HG03558 (cell line): Measurements from ENCODE around the gene PCDHB3.
"Not testable (repeated sequence)": the region's sequence is repeated elsewhere in the genome, so short reads cannot be mapped to it uniquely, and the experiment has no call there.

Experiments
- ATAC-seq: cut with Tn5 transposase; IDR thresholded peaks from one replicate; pipeline ENCODE4 v1.9.1; 2021; ENCODE audit warnings: moderate number of reproducible peaks; ENCODE audit not compliant: unreplicated experiment; ENCODE audit errors: extremely low read depth

The PCDHB3 gene

DNA sequence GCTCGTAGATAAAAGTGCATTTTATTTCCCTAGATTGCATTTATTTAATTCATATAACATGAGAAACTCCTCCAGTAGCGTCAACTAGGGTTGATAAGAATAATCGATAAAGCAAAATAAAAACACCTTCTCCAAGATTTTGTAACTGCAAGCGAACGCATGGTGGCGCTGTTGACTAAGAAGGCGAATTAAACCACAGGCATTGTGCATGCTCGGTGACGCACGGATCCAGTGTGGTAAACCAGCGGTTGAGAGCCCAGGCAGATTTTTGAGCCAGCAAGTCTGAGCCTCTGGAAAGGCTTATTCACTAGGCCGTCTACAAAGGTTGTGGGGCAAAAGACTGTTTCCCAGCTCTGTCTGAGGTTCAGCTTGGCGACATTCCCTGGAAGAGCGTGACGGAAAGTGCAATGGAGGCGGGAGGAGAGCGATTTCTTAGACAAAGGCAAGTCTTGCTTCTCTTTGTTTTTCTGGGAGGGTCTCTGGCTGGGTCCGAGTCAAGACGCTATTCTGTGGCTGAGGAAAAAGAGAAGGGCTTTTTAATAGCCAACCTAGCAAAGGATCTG, at the start of gene PCDHB3:
TSS of gene PCDHB3 (plus strand) at position 231 of the 563 bp plus-strand sequence. CDS start at position 408, 177 bp downstream.
- no peak for ATAC-seq

DNA sequence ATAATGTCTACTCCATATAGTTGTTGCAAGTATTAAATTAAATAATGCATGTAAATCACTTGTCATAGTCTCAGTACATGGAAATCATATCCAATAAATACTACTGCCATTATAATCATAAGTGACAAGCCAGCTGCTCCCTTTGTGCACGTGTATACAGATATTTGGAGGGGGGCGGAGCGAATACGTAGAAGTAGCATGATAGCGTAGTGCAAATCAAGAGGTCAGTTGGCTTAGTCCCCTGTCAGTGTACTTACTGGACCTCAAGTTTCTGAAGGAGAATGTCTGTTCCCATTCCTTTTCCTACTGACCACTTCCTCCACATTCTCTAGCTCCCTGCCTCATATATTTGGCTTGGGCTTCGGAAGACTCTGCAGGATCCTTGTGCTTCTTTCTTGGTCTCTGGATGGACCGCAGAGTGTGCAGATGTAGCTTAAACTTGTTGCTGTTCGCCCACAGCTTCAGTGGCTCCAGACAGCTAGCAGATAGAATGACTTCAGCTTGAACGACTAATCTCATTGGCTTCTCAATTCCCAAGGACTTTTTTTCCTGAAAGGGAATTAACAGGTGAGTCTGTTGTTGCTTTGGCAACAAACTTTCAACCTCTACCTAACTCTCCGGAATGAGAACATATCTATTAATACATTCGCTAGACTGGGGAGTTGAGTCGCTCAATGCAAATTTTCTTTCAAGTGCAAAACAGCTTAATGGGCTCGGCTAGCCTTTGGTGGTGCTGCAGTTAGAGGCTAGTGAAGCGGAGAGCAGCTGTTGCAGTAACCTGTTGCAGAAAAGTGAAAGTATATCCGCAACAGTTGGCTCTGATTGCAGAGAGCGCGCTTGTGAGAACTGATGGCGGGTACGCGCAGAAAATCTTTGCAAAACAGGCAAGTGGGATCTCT, 49.4 kb upstream of the PCDHB3 start, which contains the start of gene PCDHB1:
TSS of gene PCDHB1 (plus strand) at position 753 of the 899 bp plus-strand sequence. CDS start at position 850, 97 bp downstream.
- no peak for ATAC-seq

DNA sequence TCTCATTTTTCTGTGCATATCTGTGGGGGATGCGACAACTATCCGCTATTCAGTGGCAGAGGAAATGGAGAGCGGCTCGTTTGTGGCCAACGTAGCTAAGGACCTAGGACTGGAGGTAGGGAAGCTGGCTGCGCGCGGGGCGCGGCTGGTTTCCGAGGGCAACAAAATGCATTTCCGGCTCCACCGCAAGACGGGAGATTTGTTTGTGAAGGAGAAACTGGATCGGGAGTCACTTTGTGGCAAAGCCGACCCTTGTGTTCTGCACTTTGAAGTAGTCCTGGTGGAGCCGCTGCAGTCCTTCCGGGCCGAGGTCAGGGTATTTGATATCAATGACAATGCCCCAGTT, 48.8 kb upstream of the PCDHB3 start:
- no peak for ATAC-seq

DNA sequence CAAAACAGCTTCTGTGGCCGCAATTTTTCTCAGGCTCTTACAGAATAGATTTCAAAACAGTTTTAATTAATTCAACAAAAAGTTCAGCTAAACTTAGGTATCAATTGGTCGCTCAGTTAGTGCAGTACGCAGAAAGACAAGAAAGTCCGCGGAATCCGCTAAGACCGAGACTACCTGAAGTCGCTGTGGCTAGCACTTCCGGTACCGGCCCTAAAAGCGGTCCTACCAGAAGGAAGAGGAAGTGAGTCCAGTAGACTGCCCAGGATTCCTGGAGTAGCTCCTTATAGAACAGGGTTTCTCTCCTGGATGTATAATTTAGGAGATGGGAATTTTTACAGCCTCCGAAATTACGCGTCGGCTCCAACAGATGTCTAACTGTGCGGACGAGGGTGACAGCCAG, 22.4 kb upstream of the PCDHB3 start:
- ATAC-seq: no peak

DNA sequence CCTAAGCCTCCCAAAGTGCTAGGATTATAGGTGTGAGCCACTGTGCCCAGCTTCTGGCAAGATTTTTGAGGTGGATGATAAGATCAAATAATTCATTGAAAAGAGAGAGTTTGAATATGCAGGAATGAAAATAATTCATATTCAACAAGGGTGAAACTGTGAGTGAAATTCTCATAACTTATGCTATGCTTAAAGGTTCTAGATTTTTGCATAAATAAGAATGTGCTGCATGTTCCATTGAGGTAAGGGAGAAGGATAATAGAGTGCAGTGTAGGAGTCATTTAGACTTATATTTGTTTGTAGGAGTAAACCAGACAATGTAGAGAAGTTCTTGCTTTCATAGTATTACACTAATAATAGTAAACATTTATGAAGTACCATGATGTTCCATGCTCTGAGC, 18.0 kb upstream of the PCDHB3 start:
- ATAC-seq: no peak

DNA sequence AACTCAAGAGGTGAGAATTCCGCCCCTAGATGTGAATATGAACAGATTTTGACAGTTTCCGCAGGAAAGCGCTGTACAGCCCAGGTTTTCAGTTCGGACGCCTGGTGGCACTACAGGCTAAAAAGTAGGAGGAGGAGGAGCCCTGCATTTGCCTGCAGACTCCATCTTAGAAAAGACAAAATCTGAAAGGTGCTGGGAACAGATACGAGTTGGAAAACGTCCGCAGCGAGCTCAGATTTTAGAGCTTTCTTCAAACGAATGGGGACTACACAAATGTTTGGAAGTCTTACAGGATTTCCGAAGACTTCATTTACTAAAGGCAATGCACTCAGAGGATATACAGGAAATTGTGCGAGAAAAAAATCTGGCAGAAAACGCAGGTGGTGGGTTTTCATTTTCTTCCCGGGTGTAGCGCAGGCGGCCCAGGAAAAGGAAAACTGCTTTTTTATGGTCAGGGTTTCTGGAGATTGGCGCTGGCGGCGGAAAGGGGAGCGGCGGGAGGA, 15.7 kb upstream of the PCDHB3 start:
- ATAC-seq: no peak

DNA sequence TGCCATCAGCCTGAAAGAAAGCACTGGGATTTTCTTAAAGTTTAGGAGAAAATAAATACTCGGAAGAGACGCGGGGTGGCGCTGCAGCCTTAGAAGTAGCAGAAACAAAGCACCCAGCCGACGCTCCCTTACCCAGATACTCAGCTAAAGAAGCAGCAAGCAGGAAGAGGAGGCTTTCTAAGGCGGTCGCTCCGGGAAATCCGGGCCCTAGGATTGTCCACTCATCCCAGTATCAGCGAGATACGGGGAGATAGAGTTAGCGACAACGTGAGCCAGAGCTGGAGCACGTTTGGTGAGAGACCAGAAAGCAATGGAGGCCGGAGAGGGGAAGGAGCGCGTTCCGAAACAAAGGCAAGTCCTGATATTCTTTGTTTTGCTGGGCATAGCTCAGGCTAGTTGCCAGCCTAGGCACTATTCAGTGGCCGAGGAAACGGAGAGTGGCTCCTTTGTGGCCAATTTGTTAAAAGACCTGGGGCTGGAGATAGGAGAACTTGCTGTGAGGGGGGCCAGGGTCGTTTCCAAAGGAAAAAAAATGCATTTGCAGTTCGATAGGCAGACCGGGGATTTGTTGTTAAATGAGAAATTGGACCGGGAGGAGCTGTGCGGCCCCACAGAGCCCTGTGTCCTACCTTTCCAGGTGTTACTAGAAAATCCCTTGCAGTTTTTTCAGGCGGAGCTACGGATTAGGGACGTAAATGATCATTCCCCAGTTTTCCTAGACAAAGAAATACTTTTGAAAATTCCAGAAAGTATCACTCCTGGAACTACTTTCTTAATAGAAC, 5.6 kb upstream of the PCDHB3 start, which contains the start of gene PCDHB2:
TSS of gene PCDHB2 (plus strand) at position 135 of the 782 bp plus-strand sequence. CDS start at position 311, 176 bp downstream.
- ATAC-seq: no peak

DNA sequence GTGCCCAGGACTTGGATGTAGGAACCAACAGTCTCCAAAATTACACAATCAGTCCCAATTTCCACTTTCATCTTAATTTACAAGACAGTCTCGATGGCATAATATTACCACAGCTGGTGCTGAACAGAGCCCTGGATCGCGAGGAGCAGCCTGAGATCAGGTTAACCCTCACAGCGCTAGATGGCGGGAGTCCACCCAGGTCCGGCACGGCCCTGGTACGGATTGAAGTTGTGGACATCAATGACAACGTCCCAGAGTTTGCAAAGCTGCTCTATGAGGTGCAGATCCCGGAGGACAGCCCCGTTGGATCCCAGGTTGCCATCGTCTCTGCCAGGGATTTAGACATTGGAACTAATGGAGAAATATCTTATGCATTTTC, 5.0 kb upstream of the PCDHB3 start:
- no peak for ATAC-seq

DNA sequence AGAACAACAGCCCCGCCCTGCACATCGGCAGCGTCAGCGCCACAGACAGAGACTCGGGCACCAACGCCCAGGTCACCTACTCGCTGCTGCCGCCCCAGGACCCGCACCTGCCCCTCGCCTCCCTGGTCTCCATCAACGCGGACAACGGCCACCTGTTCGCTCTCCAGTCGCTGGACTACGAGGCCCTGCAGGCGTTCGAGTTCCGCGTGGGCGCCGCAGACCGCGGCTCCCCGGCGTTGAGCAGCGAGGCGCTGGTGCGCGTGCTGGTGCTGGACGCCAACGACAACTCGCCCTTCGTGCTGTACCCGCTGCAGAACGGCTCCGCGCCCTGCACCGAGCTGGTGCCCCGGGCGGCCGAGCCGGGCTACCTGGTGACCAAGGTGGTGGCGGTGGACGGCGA, 4.1 kb upstream of the PCDHB3 start:
- ATAC-seq: not testable (repeated sequence)

DNA sequence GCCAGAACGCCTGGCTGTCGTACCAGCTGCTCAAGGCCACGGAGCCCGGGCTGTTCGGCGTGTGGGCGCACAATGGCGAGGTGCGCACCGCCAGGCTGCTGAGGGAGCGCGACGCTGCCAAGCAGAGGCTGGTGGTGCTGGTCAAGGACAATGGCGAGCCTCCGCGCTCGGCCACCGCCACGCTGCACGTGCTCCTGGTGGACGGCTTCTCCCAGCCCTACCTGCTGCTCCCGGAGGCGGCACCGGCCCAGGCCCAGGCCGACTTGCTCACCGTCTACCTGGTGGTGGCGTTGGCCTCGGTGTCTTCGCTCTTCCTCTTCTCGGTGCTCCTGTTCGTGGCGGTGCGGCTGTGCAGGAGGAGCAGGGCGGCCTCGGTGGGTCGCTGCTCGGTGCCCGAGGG, 3.7 kb upstream of the PCDHB3 start:
- ATAC-seq: not testable (repeated sequence)

DNA sequence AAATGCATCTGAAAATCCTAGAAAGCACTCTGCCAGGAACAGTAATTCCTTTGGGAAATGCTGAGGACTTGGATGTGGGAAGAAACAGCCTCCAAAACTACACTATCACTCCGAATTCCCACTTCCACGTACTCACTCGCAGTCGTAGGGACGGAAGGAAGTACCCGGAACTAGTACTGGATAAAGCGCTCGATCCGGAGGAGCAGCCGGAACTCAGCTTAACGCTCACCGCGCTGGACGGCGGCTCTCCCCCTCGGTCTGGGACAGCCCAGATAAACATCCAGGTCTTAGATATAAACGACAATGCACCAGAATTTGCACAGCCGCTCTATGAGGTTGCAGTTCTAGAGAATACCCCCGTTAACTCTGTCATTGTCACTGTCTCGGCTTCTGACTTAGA, 786 bp downstream of the PCDHB3 start:
- ATAC-seq: no peak

DNA sequence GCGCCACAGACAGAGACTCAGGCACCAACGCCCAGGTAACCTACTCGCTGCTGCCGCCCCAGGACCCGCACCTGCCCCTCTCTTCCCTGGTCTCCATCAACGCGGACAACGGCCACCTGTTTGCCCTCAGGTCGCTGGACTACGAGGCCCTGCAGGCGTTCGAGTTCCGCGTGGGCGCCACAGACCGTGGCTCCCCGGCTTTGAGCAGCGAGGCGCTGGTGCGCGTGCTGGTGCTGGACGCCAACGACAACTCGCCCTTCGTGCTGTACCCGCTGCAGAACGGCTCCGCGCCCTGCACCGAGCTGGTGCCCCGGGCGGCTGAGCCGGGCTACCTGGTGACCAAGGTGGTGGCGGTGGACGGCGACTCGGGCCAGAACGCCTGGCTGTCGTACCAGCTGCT, 1.8 kb downstream of the PCDHB3 start:
- not testable (repeated sequence) for ATAC-seq

DNA sequence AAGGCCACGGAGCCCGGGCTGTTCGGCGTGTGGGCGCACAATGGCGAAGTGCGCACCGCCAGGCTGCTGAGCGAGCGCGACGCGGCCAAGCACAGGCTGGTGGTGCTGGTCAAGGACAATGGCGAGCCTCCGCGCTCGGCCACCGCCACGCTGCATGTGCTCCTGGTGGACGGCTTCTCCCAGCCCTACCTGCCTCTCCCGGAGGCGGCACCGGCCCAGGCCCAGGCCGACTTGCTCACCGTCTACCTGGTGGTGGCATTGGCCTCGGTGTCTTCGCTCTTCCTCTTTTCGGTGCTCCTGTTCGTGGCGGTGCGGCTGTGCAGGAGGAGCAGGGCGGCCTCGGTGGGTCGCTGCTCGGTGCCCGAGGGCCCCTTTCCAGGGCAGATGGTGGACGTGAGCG, 2.2 kb downstream of the PCDHB3 start:
- not testable (repeated sequence) for ATAC-seq

DNA sequence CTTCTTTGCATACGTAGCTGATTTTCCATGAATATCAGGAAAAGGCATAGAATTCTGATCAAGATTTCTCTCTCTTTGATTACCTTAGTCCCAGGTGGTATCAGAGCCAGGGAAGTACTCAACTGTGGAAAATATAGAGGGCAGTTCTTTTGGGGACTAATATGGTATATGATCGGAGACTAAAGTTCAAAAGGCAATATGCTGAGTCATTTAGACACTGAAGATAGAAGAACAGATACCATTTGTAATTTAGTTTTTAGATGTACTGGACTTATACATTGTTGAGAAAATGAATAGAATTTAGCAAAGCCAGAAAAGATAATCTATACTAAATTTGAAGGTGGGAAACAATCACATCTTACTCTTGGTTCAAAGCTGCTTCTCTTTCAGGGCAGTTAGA, 5.1 kb downstream of the PCDHB3 start:
- ATAC-seq: no peak

DNA sequence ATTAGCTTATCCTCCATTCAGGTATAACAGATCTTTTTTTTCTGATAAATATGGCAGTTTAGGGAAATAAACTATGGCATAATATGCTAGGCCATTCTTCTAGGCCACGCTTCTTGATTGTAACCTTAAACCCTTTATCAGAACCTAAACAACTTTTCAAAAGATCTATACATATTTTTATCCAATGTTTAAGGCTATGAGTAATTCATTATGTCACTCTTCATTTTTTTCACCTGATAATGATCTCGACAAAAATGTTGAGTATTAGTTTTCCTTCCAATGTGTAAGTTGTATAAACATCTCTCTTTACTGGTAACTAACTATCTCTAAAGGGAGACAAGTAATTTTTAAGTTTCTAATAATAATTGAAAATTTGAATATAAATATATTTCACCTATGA, 19.0 kb downstream of the PCDHB3 start:
- ATAC-seq: no peak

DNA sequence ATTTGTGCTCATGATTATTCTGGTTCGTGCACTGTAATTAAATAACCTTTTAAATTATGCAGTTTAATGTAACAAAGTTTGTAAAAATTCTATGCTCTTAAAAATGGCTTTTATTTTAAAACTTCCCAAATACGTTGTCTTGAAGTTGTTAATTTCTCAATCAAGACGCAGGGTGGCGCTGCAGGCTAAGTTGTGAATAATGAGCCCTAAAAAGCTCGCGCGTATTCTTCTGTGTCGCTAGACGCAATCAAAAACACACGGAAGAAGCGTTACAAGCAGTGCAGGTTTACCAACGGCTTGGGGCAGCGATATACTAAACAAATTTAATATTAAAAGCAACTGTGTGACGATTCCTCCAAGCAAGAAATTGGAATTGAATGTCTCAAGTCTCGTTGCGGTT, 21.3 kb downstream of the PCDHB3 start, which contains the start of gene PCDHB4:
TSS of gene PCDHB4 (plus strand) at position 256 of the 400 bp plus-strand sequence. CDS start 181 bp downstream, outside the sequence.
- no peak for ATAC-seq

DNA sequence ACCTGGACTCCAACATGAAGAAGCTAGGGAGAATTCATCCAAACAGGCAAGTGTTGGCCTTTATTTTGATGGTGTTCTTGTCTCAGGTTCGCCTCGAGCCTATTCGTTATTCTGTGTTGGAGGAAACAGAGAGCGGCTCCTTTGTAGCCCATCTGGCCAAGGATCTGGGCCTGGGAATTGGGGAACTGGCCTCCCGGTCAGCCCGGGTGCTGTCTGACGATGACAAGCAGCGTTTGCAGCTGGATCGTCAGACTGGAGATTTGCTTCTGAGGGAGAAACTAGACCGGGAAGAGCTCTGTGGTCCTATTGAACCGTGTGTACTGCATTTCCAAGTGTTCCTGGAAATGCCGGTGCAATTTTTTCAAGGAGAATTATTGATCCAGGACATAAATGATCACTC, 21.7 kb downstream of the PCDHB3 start:
- ATAC-seq: no peak

DNA sequence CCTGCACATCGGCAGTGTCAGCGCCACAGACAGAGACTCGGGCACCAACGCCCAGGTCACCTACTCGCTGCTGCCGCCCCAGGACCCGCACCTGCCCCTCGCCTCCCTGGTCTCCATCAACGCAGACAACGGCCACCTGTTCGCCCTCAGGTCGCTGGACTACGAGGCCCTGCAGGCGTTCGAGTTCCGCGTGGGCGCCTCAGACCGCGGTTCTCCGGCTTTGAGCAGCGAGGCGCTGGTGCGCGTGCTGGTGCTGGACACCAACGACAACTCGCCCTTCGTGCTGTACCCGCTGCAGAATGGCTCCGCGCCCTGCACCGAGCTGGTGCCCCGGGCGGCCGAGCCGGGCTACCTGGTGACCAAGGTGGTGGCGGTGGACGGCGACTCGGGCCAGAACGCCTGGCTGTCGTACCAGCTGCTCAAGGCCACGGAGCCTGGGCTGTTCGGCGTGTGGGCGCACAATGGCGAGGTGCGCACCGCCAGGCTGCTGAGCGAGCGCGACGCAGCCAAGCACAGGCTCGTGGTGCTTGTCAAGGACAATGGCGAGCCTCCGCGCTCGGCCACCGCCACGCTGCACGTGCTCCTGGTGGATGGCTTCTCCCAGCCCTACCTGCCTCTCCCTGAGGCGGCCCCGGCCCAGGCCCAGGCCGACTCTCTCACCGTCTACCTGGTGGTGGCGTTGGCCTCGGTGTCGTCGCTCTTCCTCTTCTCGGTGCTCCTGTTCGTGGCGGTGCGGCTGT, 23.3 kb downstream of the PCDHB3 start:
- ATAC-seq: not testable (repeated sequence)

DNA sequence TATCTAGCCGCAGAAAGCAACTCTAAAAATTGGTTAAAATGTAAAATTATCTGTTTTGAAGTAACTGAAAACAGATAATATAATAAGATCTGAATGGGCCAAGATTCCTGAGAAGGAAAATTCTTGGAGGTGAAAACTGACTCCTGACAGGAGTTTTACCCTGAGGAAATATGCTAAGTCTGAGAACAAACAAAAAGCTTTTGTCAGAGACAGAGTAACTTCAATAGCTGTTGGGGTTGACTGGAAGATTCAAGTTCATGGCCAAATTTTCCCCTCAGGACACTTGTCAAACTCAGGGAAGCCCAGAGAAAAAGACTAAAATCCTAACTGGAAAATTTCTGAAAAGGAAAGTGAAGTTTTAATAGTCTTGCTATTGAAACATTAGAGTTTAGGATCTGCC, 27.0 kb downstream of the PCDHB3 start:
- no peak for ATAC-seq
